Renal cortical epithelial cell (primary cell): ENCODE results near the gene PLEKHG5. TPM values are rescaled to one million over a fixed set of nuclear protein-coding genes. Genes with fewer than 3 reads are reported as not detected.

Source experiments
- DNase-seq: peaks from one replicate; pipeline ENCODE4 v3.0.0-alpha.2; 2011; ENCODE audit warnings: low read depth
- total RNA-seq: library from RNA; depleted of rRNA; stranded (reverse); fragments of >200 nt; gene quantifications from 2 replicates; pipeline ENCODE4 v1.2.3, GENCODE V29; 2014

Gene PLEKHG5
- total RNA-seq, 1 donor from 2014 or later: 22.2 TPM

DNA sequence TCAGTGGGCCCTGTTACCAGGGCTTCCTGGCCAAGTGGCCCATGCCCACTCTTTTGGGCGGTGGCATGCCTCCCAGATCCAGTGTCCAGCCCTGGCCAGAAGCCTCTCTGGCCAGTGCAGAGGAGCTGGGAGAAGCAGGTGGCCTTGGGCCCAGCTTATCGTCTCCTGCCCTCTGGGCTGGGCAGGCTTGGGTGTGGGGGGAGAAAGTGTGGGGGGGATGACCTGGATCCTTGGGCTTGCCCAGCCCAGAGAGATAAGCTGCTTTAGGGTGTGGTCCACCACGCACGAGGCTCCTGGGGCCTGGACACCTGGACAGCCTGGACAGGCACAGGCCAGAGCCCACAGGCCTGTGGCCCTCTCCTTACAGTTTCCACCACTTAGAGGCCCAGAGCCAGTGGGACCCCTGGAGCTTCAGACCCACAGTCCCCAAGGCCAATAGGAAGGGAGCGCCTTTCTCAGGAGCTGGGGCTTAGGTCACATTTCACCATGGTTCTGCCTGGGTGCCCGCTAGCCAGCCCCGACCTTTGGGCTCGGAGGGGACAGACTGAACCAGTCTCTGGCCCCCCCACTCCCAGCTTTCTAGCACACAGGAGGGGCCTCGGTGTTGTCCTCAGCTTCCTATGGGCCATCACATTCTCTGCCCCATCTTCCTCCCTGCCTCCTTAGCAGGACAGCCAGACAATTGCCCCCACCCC is 65.0 kb downstream of the PLEKHG5 start:
- DNase-seq: no peak

DNA sequence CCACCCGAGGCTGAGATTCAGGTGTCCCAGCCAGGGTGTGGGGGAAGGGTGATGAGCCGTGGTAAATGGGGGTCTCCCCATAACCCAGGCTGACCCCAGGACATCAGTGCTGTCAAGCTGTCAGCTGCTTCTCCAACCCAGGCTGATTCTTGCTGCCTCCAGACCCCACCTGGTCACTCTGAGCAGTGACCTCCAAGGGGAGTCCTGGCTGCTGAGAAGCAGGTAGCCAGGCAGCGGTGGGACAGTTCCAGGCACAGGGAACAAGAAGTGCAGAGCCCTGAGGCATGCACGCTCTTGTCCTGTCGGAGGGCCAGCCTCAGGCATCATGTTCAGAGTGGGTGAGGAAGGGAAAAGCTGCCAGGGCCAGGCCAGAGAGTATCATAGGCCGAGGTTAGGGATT is 65.8 kb downstream of the PLEKHG5 start:
- no peak for DNase-seq

DNA sequence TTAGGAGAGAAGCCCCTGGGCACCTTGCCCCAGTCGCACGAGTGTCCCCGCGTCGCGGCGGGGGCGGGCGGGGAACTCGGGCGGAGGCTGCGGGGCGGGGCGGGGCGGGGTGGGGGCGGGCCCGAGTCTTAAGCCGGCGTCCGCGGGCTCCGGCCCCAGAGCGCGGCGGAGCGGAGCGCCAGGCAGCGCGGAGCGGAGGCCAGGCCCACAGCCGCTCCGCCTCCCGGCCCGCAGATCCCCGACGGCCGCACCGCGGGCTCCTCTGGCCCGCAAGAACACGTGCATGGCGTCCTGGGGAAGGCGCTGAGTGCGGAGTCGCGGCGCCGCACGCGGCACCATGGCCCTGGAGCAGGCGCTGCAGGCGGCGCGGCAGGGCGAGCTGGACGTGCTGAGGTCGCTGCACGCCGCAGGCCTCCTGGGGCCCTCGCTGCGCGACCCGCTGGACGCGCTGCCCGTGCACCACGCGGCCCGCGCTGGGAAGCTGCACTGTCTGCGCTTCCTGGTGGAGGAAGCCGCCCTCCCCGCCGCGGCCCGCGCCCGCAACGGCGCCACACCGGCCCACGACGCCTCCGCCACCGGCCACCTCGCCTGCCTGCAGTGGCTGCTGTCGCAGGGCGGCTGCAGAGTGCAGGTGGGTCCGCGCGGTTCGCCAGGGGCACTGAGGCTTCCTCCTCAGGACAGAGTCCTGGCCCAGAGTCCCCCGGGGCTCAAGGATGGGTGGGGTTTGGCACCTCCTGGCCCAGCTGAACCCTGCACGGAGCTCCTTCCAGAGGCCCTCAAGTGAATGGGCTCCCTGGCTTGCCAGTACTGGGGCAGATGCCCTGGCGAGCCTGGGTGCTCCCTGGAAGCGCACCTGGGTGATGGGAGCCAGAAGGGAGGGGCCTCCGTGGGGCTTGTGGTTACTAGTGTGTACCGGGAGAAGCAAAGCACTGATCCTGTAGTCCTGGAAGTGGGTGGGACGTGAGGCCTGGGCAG is 66.6 kb downstream of the PLEKHG5 start, which contains the start of gene ESPN:
Gene ESPN, plus strand, starts transcription at position 158 of the 975 bp plus-strand sequence. Its CDS starts 180 bp downstream, at position 338.
- DNase-seq: no peak

GRCh38 chr1:6424000-6424565 is 67.4 kb downstream of the PLEKHG5 start:
- DNase-seq: no peak

DNA sequence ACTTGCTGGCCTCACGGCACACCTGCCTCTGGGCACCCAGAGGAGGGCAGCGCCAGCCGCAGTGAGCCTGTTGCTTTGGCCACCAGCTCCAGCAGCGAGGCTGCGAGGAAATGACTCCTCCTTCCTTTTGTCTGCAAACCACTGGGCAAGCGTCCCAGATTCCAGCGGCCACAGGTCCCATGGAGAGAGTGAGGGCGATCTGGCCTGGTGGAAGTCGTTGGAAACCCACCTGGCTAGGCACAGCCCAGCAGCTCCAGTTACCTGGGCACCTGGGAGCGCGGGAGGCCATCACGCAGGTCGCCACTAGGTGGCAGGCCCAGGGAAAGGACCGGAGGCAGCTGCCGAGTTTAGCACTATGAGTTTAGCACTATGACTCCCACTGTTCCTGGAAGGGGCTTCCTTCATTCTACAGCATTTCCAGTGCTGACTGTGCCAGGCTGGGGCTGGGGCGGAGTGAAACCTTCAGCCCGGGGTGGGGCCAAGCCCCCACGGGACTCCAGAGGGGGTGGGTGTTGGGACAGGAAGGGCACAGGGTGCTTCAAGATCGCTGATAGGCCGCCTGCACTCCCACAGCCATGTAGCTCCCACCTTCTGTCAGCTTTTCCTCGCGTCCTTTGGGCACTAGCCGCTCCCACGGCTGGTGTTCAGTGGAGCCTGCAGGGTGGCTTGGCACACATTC is 68.0 kb downstream of the PLEKHG5 start:
- peak; percentile 69 for DNase-seq

DNA sequence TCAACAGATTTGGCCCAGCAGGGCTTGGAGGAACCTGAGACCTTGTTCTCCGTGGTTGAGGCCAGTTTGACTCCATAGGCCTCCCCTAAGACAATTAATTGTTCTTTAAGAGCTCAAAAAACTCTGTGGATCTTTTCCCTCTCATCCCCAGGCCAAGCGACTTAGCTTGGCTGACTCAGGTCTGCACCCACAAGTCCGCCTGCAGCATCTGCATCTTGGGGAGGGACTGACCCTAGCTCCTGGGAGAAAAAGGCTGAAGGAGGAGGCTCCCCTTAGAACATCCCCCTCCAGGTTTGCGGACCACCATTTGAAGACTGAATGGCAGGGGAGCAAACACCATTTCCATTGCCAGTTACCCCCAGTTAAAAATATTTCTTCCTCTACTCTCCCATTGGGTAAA is 70.2 kb downstream of the PLEKHG5 start:
- DNase-seq: no peak

GRCh38 chr1:6420454-6421042 is 70.9 kb downstream of the PLEKHG5 start:
- no peak for DNase-seq

- DNase-seq: no peak
Observed at GRCh38 chr1:6419804-6420453, 71.5 kb downstream of the PLEKHG5 start, which contains the start of gene HES2. HES2 (minus strand) TSS chr1:6419919; CDS start chr1:6419820, 99 bp downstream.

- DNase-seq: no peak
Observed at GRCh38 chr1:6419397-6419803, 72.1 kb downstream of the PLEKHG5 start.

DNA sequence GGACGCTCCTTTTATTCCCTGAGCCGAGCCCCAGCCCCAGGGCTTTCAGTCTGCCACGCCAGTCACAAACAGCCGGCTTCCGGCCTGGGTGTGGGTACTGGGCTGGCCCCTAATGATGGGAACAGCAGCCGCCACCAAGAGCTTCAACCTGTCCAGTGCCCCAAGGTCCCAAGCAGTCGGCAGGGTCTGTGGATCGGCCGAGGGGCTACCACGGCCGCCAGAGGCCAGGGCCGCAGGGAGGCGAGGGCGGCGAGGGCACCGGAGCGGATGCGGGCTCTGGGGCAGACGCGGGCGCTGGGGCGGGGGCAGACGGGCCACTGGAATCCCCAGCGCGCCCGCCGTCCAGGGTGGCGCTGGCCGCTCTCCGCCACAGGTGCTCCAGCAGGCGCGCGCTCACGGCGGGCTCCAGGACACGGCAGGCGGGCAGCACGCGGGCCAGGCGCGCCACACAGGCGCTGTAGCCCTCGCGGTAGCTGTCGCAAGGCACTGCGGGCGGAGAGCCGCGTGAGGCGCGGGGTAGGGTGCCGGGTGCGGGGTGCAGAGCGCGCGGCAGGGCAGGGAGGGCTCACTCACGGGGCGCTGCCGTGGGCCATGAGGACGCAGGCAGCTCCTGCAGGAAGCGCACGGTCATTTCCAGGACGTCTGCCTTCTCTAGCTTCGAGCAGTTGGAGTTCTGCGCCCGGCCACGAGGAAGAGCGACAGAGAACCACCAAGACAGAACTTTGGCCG is 72.6 kb downstream of the PLEKHG5 start:
- DNase-seq: no peak

GRCh38 chr1:6417961-6418667 is 73.4 kb downstream of the PLEKHG5 start:
- no peak for DNase-seq

Other genes starting within 250 kb of the PLEKHG5 start
- not detected in 2 replicates for gene HES3, start 247.5 kb downstream of the PLEKHG5 start, total RNA-seq
- 1.9 and 4.8 TPM in 2 replicates for gene GPR153, start 230.6 kb downstream of the PLEKHG5 start, total RNA-seq
- gene ACOT7, start 97.9 kb downstream of the PLEKHG5 start, total RNA-seq: 17.9 and 23.1 TPM in 2 replicates
- gene HES2, start 71.7 kb downstream of the PLEKHG5 start, total RNA-seq: 5.8 and 13.0 TPM in 2 replicates
- 0.25 TPM in 1 of 2 replicates, not detected in the other for gene ESPN, start 66.9 kb downstream of the PLEKHG5 start, total RNA-seq
- 3.3 and 9.7 TPM in 2 replicates for gene TNFRSF25, start 25.5 kb downstream of the PLEKHG5 start, total RNA-seq
- gene NOL9, start 62.8 kb upstream of the PLEKHG5 start, total RNA-seq: 22.9 and 31.3 TPM in 2 replicates
- gene TAS1R1, start 63.6 kb upstream of the PLEKHG5 start, total RNA-seq: not detected in 2 replicates
- gene ZBTB48, start 88.3 kb upstream of the PLEKHG5 start, total RNA-seq: 19.3 and 21.2 TPM in 2 replicates
- 29.5 and 59.7 TPM in 2 replicates for gene KLHL21, start 111.2 kb upstream of the PLEKHG5 start, total RNA-seq
- 8.2 and 22.4 TPM in 2 replicates for gene PHF13, start 122.1 kb upstream of the PLEKHG5 start, total RNA-seq
- 17.0 and 20.9 TPM in 2 replicates for gene THAP3, start 133.2 kb upstream of the PLEKHG5 start, total RNA-seq
- 39.9 and 99.0 TPM in 2 replicates for gene DNAJC11, start 210.1 kb upstream of the PLEKHG5 start, total RNA-seq